HG02870 (cell line): ENCODE measurements around the gene ADIPOQ.
"Not testable (repeated sequence)": the region's sequence is repeated elsewhere in the genome, so short reads cannot be mapped to it uniquely, and the experiment has no call there.

Experiments used
- ATAC-seq: cut with Tn5 transposase; IDR thresholded peaks from one replicate; pipeline ENCODE4 v1.9.1; 2021; ENCODE audit warnings: mild to moderate bottlenecking, moderate library complexity; ENCODE audit not compliant: unreplicated experiment

The ADIPOQ gene

GRCh38 chr3:186901135-186901734, 58.7 kb downstream of the ADIPOQ start:
- ATAC-seq, result no peak

DNA sequence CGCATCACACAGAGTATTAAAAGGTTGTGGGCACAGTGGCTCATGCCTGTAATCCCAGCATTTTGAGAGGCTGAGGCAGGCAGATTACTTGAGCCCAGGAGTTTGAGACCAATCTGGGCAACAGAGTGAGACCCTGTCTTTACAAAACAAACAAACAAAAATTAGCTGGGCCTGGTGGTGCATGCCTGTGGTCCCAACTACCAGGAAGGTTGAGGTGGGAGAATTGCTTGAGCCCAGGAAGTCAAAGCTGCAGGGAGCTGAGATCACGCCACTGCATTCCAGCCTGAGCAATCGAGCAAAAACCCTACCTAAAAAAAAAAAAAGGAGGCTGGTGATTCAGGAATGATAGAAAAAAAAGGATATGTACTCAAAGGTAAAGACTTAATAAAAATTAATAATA, 59.6 kb downstream of the ADIPOQ start:
- ATAC-seq, result no peak

DNA sequence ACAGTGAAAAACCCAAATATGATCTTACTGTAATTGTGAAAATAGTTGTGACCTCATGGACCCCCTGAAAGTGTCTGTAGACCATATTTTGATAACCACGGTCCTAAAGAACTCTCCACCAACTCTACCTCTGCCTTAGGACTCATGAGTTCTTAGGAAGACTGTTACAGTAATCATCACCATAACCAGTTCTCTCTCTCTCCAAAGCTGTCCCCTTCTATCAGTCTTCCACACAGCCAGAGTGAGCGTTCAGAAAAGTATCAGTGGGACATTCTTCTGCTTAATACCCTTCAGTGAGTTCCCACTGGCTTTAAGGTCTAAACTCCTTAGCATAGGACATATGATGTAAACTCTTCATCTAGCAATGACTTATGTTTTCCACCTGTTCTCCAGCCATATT, 60.2 kb downstream of the ADIPOQ start:
- ATAC-seq, result no peak

GRCh38 chr3:186903676-186904075, 61.2 kb downstream of the ADIPOQ start:
- ATAC-seq, result not testable (repeated sequence)

DNA sequence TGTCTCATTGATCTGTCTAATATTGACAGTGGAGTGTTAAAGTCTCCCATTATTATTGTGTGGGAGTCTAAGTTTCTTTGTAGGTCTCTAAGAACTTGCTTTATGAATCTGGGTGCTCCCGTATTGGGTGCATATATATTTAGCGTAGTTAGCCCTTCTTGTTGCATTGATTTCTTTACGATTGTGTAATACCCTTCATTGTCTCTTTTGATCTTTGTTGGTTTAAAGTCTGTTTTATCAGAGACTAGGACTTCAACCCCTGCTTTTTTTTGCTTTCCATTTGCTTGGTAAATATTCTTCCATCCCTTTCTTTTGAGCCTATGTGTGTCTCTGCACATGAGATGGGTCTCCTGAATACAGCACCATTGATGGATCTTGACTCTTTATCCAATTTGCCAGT, 64.6 kb downstream of the ADIPOQ start:
- ATAC-seq, result not testable (repeated sequence)
